Measurements from ENCODE around the gene MYO5B.

DNA sequence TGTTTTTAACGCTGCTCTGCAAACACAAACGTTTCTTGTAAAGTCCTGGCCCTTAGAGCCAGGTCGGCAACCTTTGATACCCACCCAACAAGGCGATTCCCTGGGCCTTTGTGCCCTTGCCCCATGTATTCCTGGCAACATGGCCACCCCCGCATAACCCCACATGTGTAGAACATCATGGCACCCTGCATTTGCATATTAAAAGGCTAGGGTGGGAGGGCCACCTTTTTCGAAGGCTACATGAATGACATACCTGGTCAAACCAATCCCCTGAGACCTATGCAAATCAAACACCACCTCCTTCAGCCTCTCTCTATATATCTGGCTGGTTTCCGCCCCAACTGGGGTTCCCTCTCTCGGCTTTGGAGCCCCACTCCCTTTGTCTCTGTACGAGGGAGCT is 105.2 kb downstream of the MYO5B start:
- TF ChIP-seq CTCF (conservative IDR thresholded peaks at IDR 0.05; ENCODE audit: low read length) (no peak), EZH2phosphoT487 (IDR thresholded peaks at IDR 0.05; ENCODE audit: borderline replicate concordance, low read depth, low read length) (no peak)
